Epithelial cell of proximal tubule (primary cell): ENCODE data around the gene NOTUM. TPM values are rescaled to one million over a fixed set of nuclear protein-coding genes. Genes with fewer than 3 reads are reported as not detected.

Experiments
- DNase-seq: peaks from one replicate; pipeline ENCODE4 v3.0.0-alpha.2; 2011; ENCODE audit warnings: low read depth
- H3K4me3 ChIP-seq: 2 replicates; pipeline ENCODE4 v1.5.1; 2011; ENCODE audit warnings: low read depth, mild to moderate bottlenecking, low read length
- CTCF ChIP-seq: conservative IDR thresholded peaks from 2 replicates; pipeline ENCODE4 v1.5.1; 2012; ENCODE audit warnings: low read depth, mild to moderate bottlenecking, low read length
- total RNA-seq: library from RNA; depleted of rRNA; stranded (reverse); fragments of >200 nt; gene quantifications from 2 replicates; pipeline ENCODE4 v1.2.3, GENCODE V29; 2015

The NOTUM gene
- total RNA-seq, 1 donor from 2014 or later: not detected

- no peak for TF ChIP-seq CTCF
- DNase-seq: no peak
- H3K4me3 ChIP-seq: no peak overlapping the region
Observed at GRCh38 chr17:82000803-82001570, 40.0 kb upstream of the NOTUM start.

- DNase-seq: no peak
- no peak for TF ChIP-seq CTCF
- no peak overlapping the region for H3K4me3 ChIP-seq
Observed at GRCh38 chr17:81999976-82000802, 39.2 kb upstream of the NOTUM start.

GRCh38 chr17:81999587-81999975 is 38.6 kb upstream of the NOTUM start:
- no peak overlapping the region for H3K4me3 ChIP-seq
- DNase-seq: no peak
- TF ChIP-seq CTCF: no peak

DNA sequence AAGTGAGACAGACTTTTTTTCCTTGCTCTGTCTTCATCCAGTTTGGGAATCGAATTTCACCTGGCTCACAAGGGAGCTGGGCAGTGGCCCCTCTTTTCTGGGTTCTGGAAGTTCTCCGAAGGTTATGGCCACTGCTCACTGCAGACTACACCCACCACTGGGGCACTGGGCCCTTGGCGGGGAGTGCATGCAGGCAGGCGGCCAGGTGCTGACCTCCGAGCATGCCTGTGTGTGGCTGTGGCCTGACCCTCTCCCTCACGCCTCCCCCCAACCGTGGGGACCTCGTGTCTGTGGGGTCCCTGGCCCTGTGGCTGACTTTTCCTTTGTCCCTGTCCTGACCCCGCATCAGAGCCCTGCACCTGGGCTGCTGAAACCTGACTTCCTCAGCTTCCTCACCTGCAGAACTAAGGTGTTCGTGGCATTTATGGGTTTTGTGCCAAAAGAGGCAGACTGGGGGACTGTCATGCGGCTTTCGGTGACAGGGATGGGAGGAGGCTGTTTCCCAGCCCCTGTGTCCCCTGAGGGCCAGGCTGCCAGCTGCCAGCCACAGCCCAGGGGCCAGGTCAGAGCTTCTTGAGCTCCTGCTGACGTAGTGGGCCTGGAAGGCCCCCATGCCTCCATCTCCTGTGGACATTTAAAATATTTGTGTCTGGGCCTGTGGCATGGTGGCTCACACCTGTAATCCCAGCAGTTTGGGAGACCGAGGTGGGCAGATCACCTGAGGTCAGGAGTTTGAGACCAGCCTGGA is 37.9 kb upstream of the NOTUM start:
- H3K4me3 ChIP-seq: no peak overlapping the region
- TF ChIP-seq CTCF: no peak
- DNase-seq: no peak

DNA sequence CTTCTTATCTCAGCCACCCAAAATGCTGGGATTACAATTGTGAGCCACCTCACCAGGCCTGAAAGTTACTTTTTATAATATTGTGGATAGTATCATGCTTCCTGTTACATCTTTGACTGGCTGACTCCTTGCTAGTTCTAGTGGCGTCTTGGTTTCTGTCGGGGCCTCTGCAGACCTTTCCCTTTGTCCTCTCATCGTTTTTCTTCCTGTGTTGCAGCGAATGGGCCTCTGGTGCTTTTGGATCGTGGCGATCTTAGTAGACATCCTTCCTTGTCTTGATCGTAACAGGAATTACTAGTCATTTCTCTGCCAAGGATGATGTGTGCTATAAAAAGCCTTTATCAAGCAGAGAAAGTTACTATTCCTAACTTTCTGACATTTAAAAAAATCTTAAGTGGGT is 37.2 kb upstream of the NOTUM start:
- DNase-seq: no peak
- no peak overlapping the region for H3K4me3 ChIP-seq
- no peak for TF ChIP-seq CTCF

- no peak for TF ChIP-seq CTCF
- no peak overlapping the region for H3K4me3 ChIP-seq
- no peak for DNase-seq
Observed at GRCh38 chr17:81996757-81997441, 35.9 kb upstream of the NOTUM start.
